GM18867 (cell line): Measurements from ENCODE around the gene STUB1.
A peak's percentile ranks its signal among the peaks of the same experiment; 100 is the strongest.

Experiments used
- ATAC-seq: cut with Tn5 transposase; IDR thresholded peaks from one replicate; pipeline ENCODE4 v1.9.1; 2021; ENCODE audit warnings: mild to moderate bottlenecking, moderate library complexity; ENCODE audit not compliant: unreplicated experiment

The STUB1 gene

GRCh38 chr16:662597-662996 is 17.6 kb upstream of the STUB1 start:
- no peak for ATAC-seq

DNA sequence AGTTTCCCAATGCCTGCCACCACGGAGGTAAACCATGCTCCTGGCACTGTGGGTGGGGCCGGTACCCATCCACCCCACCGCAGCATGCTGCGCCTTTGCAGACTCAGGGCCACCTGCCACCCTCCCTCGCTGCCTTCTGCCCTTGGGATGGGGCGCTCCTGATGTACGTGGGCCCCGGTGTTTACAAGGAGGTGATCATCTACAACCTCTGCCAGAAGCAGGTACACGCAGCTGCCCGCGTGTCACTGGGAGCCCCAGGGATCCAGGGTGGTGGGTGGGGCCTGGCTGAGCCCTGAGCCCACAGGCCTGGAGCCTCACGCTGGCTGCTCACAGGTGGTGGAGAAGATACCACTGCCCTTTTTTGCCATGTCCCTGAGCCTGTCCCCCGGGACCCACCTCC is 13.6 kb upstream of the STUB1 start:
- no peak for ATAC-seq

GRCh38 chr16:667113-667779 is 13.0 kb upstream of the STUB1 start:
- ATAC-seq, result no peak

DNA sequence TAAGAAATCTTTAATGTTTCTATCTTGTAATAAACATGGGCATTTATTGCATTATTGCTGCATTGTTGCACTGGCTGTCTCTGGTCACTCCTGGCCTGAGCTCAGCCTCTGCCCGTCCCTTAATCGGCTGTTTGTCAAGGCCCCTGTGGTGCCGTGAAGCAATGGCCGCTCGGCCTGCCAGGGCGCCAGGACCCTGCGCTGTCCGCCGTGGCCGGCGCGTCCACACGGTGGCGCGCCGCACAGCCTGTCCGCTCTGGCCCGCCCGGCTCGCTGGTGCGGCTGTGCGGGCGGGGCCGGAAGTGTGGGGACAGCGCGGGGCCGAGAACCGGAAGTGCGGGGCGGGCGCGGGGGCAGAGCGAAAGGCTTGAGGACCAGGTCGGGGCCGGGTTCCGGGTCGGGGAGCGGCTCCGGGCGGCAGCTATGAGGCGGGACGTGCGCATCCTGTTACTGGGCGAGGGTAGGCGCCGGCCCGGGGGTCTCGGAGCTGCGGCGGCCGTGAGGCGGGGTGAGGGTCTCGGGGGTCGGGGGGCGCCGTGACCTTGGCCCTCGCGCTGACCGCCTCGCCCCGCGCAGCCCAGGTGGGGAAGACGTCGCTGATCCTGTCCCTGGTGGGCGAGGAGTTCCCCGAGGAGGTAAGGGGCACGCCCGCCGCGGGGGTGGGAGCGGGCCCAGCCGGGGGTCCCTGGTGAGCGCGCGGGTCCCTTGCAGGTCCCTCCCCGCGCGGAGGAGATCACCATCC is 12.3 kb upstream of the STUB1 start, which contains the start of gene RHOT2:
Gene RHOT2 (plus strand): TSS at position 353 of the 739 bp plus-strand sequence. CDS start 68 bp downstream, at position 421.
- peak; percentile 77 for ATAC-seq

DNA sequence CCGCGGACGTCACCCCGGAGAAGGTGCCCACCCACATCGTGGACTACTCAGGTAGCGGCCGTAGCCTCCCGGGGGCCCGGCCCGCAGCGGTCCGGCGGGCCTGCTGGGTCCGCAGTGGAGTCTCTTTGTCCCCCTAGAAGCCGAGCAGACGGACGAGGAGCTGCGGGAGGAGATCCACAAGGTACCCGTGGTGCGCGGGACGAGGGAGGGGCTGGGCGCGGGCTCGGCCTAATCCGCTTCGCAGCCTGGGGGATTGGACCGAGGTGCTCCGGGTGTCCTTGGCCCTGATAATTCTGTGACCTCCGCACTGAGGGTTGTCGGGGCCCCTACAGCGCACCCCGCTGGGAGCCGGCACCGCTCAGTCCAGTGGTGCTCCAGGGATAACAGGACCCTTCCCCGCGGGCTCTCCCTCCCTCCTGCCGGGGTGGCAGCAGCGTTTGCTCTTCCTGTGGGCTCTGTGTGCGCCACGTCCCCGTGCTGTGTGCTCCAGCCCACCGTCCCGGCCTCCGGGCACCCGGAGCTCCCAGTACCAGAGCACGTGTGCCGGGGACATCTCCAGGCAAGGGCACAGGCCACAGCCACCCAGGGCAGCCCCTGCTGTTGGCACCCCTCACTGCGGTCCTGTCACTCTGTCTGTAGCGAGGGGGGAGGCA is 11.6 kb upstream of the STUB1 start:
- ATAC-seq, result no peak

DNA sequence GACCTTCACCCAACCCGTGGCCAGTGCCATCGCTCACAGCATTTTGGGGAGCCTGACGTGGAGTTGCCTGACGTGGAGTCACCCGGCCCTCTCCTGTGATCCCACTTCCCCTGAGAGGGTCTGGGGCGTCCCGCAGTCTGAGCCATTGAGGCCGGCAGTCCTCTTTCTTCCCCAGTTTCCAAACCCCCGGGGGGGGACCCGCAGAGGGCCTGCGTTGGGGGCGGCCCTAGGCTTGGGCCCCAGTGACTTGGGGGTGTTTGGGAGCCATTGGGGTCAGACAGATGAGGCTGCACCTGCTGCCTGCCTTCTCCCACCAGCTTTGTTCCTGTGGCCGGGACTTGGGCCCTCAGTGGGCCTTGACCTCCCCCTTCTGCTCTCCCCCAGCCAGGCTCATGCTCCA is 10.5 kb upstream of the STUB1 start:
- no peak for ATAC-seq

DNA sequence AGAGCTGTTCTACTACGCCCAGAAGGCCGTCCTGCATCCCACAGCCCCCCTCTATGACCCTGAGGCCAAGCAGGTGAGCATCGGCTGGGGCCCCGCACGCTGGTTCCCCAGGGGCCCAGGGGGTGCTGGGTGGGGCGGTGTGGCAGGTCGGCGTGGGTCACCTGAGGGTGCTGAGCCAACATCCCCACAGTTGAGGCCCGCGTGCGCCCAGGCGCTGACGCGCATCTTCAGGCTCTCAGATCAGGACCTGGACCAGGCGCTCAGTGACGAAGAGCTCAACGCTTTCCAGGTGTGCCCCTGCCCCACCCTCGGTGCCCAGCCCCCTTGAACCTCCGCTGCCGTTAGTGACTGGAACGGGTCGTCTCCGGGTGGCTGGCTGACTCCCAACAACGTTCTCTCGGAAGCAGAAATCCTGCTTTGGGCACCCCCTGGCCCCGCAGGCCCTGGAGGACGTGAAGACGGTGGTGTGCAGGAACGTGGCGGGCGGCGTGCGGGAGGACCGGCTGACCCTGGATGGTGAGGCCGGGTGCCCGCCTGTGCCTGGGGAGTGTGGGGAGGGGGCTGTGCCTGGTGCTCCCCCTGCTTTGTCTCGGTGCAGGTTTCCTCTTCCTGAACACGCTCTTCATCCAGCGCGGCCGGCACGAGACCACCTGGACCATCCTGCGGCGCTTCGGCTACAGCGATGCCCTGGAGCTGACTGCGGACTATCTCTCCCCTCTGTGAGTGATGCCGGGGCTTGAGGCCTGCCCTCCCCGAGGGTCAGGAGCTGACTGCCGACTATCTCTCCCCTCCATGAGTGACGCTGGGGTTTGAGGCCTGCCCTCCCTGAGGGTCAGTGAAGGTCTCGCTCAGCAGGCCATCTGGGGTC is 9.5 kb upstream of the STUB1 start:
- ATAC-seq, result no peak

GRCh38 chr16:671353-672131 is 8.7 kb upstream of the STUB1 start:
- ATAC-seq, result no peak

DNA sequence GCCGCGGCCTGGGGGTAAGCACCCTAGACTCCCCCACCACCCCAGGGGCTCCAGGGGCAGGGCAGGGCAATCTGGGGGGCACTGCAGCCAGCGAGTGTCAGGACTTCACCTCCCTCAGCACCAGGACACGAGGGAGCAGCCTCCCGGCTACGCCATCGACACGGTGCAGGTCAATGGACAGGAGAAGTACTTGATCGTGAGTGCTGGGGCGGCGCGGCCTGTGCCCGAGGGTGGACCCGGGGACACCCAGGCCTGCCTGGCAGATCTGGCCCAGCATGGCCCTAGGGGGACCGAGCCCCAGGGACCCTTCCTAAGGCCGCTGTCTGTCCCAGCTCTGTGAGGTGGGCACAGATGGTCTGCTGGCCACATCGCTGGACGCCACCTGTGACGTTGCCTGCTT is 7.8 kb upstream of the STUB1 start:
- ATAC-seq, result no peak

GRCh38 chr16:672851-673250 is 7.4 kb upstream of the STUB1 start:
- ATAC-seq, result no peak

DNA sequence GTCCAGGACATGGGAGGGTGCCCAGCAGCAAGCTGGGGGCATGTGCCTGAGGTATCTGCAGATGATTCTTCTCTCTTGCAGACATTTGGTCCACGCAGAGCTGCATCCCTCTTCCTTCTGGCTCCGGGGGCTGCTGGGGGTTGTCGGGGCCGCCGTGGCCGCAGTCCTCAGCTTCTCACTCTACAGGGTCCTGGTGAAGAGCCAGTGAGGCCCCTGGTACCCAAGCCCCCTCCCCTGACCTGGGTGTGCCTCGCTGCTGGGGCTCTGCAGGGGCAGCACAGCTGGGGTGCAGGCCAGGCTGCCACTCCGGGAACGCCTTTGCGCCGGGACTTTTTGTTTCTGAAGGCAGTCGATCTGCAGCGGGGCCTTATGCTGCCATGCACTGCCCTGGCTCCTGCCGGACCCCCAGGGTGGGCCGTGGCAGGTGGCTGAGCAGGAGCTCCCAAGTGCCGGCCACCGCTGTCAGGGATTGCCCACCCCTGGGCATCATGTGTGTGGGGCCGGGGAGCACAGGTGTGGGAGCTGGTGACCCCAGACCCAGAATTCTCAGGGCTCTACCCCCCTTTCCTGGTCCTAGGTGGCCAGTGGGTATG is 6.7 kb upstream of the STUB1 start:
- ATAC-seq, result no peak

GRCh38 chr16:674214-674881 is 5.9 kb upstream of the STUB1 start:
- ATAC-seq, result no peak

DNA sequence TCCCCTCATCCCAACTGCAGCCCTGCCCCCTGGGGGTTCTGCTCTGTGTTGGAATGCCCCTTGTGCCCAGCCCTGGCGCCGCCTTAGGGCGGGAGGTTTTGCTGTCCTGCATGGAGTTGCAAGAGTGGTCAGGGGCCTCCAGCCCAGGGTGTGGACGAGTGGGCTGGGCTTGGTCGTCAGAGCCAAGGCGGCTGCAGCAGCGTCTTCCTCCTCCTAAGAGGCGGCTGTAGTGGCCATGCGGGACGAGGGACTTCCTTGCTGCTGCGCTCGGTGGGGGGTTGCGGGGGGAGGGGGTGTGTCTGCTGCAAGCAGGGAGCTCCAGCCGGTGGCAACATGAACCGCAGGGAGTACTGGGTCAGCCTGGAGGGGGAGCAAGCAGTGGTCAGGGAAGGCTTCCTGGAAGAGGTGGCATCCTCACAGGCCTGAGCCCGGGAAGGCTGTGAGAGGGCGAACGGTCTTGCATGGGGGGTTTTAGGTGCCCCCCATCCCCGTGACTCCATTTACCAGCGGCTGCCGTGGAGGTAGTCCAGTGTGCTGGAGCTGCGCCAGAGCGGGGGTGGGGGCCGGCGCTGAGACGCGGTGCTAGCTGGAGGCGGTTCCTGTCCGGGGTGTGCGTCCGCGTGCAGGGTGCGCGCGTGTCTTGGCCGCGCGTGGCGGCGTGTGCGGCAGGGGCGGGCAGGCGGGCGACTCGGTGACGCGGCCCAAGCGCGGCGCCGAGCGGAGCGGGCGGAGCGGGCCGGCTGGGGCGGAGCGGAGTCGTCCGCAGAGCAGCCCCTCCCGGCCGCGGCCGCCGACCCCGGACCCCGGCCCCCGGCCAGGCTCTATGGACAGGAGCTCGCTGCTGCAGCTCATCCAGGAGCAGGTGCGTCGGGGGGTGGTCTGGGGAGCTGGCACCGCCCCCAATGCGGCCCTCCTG is 5.0 kb upstream of the STUB1 start, which contains the start of gene RHBDL1:
Gene RHBDL1 (plus strand): TSS at position 704 of the 916 bp plus-strand sequence. CDS start 120 bp downstream, at position 824.
- no peak for ATAC-seq

- no peak for ATAC-seq
Measured at GRCh38 chr16:675884-676564, 4.2 kb upstream of the STUB1 start.

DNA sequence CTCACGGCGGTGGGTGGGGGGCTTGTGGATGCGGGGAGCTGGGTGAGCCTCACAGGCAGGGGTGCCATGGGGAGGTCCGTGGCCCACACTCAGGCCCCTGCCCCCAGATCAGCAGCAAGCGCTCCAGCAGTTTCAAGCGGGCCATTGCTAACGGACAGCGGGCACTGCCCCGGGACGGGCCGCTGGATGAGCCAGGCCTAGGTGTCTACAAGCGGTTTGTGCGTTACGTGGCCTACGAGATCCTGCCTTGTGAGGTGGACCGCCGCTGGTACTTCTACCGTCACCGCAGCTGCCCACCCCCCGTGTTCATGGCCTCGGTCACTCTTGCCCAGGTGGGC is 3.7 kb upstream of the STUB1 start:
- ATAC-seq, result no peak

- no peak for ATAC-seq
Measured at GRCh38 chr16:676913-677312, 3.3 kb upstream of the STUB1 start.

GRCh38 chr16:677316-678190 is 2.7 kb upstream of the STUB1 start:
- ATAC-seq, result no peak
